HFF-Myc (cell line): ENCODE measurements around the gene MRPL43.
"Not testable (repeated sequence)": the region's sequence is repeated elsewhere in the genome, so short reads cannot be mapped to it uniquely, and the experiment has no call there.

Experiments used
- DNase-seq: peaks from one replicate; pipeline ENCODE4 v3.0.0-alpha.2; 2011; ENCODE audit warnings: low read depth; ENCODE audit errors: extremely low read depth
- H3K4me3 ChIP-seq: replicated peaks from 2 replicates; pipeline ENCODE4 v1.5.1; 2011; ENCODE audit warnings: low read depth, mild to moderate bottlenecking, control low read depth, low read length
- TF ChIP-seq, protein P1 (sequence below): IDR thresholded peaks from 2 replicates; pipeline ENCODE4 v1.5.1; 2012; ENCODE audit warnings: mild to moderate bottlenecking, low read depth, low read length, control low read depth; ENCODE audit errors: missing control alignments

MRPL43 gene

DNA sequence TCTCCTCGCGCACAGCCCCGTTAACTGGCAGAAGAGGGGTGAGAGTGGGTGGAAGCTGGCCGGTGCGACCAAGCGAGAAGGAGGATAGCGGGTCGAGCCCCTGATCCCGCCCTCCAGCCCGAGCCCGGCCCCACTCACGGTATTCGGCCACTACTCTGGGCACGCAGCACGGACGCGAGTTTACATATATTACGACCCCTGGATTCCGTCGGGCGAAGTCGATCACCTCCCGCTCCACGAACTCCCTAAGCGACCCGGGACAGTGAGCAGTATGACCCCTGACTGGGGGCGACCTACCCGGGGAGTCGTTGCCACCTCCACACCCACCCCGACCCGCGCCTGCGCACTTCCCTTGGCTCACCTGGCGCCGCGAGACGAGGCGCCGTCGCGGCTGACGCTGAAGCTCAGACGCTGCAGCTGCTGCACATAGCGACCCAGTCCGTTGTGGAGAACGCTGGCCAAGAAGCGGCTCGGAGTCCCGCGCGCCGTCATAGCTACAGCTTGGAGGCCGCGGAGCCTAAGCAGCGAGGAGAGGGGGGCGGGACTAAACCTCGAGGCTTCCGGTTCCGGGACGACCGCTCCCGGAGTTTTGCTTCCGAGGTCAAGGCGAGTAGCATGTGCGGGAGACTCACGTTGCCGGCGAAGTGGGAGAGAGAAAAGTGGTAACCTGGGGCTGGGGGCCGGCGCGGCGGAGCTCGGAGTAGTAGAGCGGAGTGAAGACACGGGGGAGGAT, at the start of gene MRPL43, which contains the start of gene TWNK:
MRPL43 (minus strand) TSS at position 546 of the 733 bp plus-strand sequence; CDS start at position 492, 54 bp downstream.
TWNK (plus strand) TSS at position 592 of the 733 bp plus-strand sequence. CDS start 668 bp downstream, outside the sequence.
- TF ChIP-seq, protein P1, sequence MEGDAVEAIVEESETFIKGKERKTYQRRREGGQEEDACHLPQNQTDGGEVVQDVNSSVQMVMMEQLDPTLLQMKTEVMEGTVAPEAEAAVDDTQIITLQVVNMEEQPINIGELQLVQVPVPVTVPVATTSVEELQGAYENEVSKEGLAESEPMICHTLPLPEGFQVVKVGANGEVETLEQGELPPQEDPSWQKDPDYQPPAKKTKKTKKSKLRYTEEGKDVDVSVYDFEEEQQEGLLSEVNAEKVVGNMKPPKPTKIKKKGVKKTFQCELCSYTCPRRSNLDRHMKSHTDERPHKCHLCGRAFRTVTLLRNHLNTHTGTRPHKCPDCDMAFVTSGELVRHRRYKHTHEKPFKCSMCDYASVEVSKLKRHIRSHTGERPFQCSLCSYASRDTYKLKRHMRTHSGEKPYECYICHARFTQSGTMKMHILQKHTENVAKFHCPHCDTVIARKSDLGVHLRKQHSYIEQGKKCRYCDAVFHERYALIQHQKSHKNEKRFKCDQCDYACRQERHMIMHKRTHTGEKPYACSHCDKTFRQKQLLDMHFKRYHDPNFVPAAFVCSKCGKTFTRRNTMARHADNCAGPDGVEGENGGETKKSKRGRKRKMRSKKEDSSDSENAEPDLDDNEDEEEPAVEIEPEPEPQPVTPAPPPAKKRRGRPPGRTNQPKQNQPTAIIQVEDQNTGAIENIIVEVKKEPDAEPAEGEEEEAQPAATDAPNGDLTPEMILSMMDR = no peak
- no peak for DNase-seq
- peak within 1 kb of the TSS; percentile 84 for H3K4me3 ChIP-seq

DNA sequence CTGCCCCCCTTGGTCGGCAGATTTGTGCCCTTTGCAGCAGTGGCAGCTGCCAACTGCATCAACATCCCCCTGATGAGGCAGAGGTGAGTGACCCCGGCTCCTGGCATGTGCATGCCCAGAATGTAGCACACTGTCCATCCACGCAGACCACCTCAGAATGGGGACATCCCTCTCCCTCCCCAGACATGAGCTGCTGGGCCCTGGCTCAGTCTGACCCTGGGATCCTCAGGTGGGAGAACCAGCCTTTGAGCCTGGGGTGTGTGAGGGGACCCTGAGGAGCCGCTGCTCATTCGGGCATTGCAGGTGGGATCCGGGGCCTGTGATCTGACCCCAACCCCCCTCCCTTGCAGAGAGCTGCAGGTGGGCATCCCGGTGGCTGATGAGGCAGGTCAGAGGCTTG, 49.4 kb upstream of the MRPL43 start:
- TF ChIP-seq, protein P1 = no peak
- no peak overlapping the region for H3K4me3 ChIP-seq
- no peak for DNase-seq

DNA sequence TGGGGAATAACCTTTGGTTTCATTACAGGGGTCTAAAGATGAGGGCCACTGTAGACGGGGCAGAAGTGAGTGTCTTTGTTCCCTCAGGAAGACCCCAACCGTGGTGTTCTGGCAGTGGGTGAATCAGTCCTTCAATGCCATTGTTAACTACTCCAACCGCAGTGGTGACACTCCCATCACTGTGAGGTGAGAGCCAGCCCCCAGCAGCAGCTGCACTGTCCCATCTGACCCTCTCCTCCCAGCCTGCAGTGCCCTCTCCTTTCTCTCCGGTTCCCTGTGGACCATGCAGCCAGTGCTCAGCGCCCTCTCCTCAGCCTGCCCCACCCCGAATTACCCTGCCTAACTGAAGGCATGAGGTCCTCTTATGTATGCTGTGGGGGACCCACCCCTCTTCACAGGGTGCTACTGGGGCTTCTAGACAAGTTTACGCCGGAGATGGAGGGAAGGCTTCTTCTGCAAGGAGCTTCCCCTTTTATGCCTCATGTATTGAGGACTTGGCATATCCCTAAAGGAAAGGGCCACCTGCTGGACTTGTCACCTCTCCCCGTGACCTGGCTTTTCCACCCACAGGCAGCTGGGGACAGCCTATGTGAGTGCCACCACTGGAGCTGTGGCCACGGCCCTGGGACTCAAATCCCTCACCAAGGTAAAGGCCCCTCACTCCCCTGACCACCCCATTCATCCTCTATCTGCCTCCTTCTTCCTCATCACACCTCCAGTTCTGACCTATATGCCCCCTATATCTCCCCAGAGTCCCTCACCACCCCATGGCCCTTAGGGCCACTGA, 48.8 kb upstream of the MRPL43 start:
- H3K4me3 ChIP-seq = no peak overlapping the region
- TF ChIP-seq, protein P1 = no peak
- no peak for DNase-seq

DNA sequence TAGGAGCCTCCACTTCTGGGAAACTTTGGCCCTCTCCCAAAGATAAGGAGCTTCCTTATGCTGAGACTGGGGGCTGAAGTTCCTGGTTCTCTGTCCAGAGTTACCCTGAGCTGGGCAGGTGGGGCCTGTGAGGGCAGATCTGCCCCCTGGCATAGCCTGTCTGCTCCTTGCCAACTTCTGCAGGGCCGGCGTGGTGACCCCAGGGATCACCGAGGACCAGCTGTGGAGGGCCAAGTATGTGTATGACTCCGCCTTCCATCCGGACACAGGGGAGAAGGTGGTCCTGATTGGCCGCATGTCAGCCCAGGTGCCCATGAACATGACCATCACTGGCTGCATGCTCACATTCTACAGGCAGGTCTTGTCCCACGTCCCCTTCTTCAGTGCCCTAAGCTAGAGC, 48.0 kb upstream of the MRPL43 start:
- no peak for DNase-seq
- H3K4me3 ChIP-seq = no peak overlapping the region
- TF ChIP-seq, protein P1 = no peak

DNA sequence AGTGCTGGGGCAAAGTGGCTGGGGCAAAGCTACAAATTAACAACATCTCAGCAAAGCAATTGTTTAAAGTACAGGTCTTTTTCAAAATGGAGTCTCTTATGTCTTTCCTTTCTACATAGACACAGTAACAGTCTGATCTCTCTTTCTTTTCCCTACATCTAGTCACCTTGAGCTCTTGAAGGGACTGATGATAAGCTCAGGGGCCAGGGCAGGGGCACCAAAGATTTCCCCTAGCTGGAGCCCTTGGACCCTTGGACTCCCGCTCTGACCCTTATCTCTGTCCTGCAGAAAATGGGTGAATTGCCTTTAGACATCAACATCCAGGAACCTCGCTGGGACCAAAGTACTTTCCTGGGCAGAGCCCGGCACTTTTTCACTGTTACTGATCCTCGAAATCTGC, 47.1 kb upstream of the MRPL43 start:
- DNase-seq, H3K4me3 ChIP-seq: not testable (repeated sequence)

DNA sequence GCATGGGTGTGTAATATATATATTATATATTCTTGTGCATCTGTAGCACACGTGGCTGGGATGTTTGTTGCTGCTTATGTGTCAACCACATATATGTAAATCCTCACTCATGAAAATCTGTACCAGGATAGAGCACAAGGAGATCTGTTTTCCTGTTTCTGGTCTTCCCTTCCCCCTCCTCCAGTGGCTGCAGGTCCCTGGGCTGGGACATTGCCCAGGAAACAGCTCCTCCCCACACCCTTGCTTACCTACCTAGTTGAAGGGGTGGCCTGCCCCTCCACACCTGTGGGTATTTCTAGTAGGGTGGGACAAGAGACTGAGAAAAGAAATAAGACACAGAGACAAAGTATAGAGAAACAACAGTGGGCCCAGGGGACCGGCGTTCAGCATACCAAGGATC, 46.0 kb upstream of the MRPL43 start:
- TF ChIP-seq, protein P1 = no peak
- peak overlapping the region; percentile 48 for H3K4me3 ChIP-seq
- DNase-seq = no peak

DNA sequence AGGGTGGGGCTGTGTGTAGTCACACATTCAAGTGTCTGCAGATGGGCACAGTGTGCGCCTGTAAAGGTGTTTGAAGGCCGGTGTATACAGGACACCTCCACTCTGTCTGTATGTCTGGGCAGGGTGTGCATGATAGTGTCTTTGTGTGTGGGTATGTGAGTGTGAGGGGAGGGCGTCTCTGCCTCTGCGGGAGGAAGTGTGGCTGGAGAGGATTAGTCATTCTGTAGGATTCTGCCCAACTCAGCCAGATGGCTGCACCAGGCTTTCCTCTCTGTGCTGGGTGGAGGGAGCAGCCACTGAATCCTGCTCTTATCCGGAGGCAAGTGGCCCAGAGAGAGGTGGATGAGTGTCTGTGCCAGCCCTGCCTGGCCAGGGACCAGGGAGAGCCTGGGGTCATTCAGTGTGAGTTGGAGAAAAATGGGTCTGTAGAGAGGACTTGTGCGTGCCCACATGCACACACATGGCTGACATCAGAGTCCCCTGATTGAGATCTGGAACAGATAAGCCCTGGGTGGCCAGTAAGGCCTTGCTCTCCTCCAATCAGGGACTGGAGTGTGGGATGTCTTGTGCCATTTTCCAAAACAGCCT, 45.4 kb upstream of the MRPL43 start:
- peak overlapping the region; percentile 48 for H3K4me3 ChIP-seq
- TF ChIP-seq, protein P1 = no peak
- peak; percentile 85 for DNase-seq
